ENCODE data around the gene TOR1AIP2. TPM values are rescaled to one million over a fixed set of nuclear protein-coding genes. Genes with fewer than 3 reads are reported as not detected.

TOR1AIP2 gene
- total and polyA plus RNA-seq, 2 donors (not counting 3 experiments of a cell fraction or from before 2014, with no cell fraction given), result 18.6 to 101 TPM

GRCh38 chr1:179911812-179912211 is 34.2 kb upstream of the TOR1AIP2 start:
- Histone ChIP-seq H3K27ac (ENCODE audit: insufficient read depth, low read depth, low read length) (no peak overlapping the region), H4K20me1 (replicated peaks; ENCODE audit: control insufficient read depth, extremely low read depth, insufficient read depth, low read length) (no peaks in the 10 kb centered on the region), H3K4me2 (ENCODE audit: insufficient read depth, low read length) (no peak overlapping the region), H3K4me3 (replicated peaks in 1 of 3; ENCODE audit: insufficient read depth in 1 of 3, low read depth in 1 of 3, low read length in 3 of 3) (no peak overlapping the region), H3K9ac (replicated peaks; ENCODE audit: extremely low read depth, insufficient read depth, low read length) (no peak overlapping the region), H3K9me3 (replicated peaks; ENCODE audit: control insufficient read depth, insufficient read depth, low read length) (no peaks in the 10 kb centered on the region), H3K27me3 (ENCODE audit: control insufficient read depth in 2 of 2, insufficient read depth in 2 of 2, low read length in 2 of 2) (no peaks in the 10 kb centered on the region), H3K9me1 (replicated peaks; ENCODE audit: control insufficient read depth, extremely low read depth, insufficient read depth, low read length) (no peaks in the 10 kb centered on the region), H3K36me3 (ENCODE audit: control insufficient read depth in 2 of 2, extremely low read depth in 1 of 2, insufficient read depth in 2 of 2, low read length in 2 of 2) (peaks cover 4 to 5% of the 10 kb centered on the region in 2 experiments), H2AFZ (ENCODE audit: low read depth, low read length) (no peak overlapping the region), H3K4me1 (ENCODE audit: control insufficient read depth, extremely low read depth, insufficient read depth, low read length) (no peaks in the 10 kb centered on the region), H3K79me2 (ENCODE audit: control insufficient read depth, insufficient read depth, low read length) (no peaks in the 10 kb centered on the region)
- FAIRE-seq, result no peak
- dilution Hi-C loops (cut with MboI; ENCODE audit: extremely low pct_ligation_motif_present, low sequenced_read_pairs) (no loop called here), intact Hi-C loops (cut with micrococcal nuclease) (no loop called here)
- TF ChIP-seq CTCF (IDR thresholded peaks at IDR 0.05; ENCODE audit: extremely low read depth in 1 of 2, insufficient read depth in 1 of 2, low read depth in 1 of 2, low read length in 2 of 2) (no peak), JUN (IDR thresholded peaks at IDR 0.05; ENCODE audit: borderline replicate concordance, insufficient read depth, insufficient read length, low read depth) (no peak), FOS (IDR thresholded peaks at IDR 0.05; ENCODE audit: borderline replicate concordance, insufficient read depth, low read length) (no peak), EZH2 (IDR thresholded peaks at IDR 0.05; ENCODE audit: borderline replicate concordance, low read depth, low read length, severe bottlenecking) (no peak), GATA2 (IDR thresholded peaks at IDR 0.05; ENCODE audit: insufficient read depth, insufficient read length, low read depth, low read length) (no peak), POLR2AphosphoS5 (IDR thresholded peaks at IDR 0.05; ENCODE audit: insufficient read depth, low read depth, low read length) (no peak), POLR2A (IDR thresholded peaks at IDR 0.05; ENCODE audit: low read depth, low read length) (no peak), MYC (IDR thresholded peaks at IDR 0.05; ENCODE audit: low read depth, low read length) (no peak), MAX (IDR thresholded peaks at IDR 0.05; ENCODE audit: insufficient read depth, insufficient read length) (no peak)
- no peak for DNase-seq (ENCODE audit: low read depth, low spot score)
- BruUV-seq (replicated peaks), result no TSS peak
- POLR2A ChIA-PET, result no interaction called here
- CTCF ChIA-PET, result interaction anchor here (0.5 to 1.7 kb wide), 6 partner anchors 22 to 268 kb away, joined by 3 to 6 read pairs (median 4); no protein-coding TSS in a partner anchor

All from endothelial cell of umbilical vein (primary cell).